Neural progenitor cell (in vitro differentiated cells): ENCODE measurements around the gene RASSF4. TPM values are rescaled to one million over a fixed set of nuclear protein-coding genes. Genes with fewer than 3 reads are reported as not detected.

Experiments
- DNase-seq: peaks from one replicate; pipeline ENCODE4 v3.0.0-alpha.2; 2016; ENCODE audit warnings: low spot score
- H2AFZ ChIP-seq: fragments of 200-600 bp; sonication (generic); replicated peaks from 2 replicates; pipeline ENCODE4 v1.6.1; 2016; ENCODE audit warnings: antibody characterized with exemption
- H3F3A ChIP-seq: fragments of 200-600 bp; sonication (generic); 2 replicates; pipeline ENCODE4 v1.6.1; 2016; ENCODE audit warnings: antibody characterized with exemption, low read depth
- H3K27ac ChIP-seq: fragments of 200-600 bp; sonication (generic); 2 replicates; pipeline ENCODE4 v1.5.1; 2016; ENCODE audit warnings: mild to moderate bottlenecking
- H3K27me3 ChIP-seq: fragments of 200-600 bp; sonication (generic); 2 replicates; pipeline ENCODE4 v1.6.1; 2016; ENCODE audit warnings: mild to moderate bottlenecking, moderate library complexity
- H3K36me3 ChIP-seq: fragments of 200-600 bp; sonication (generic); 2 replicates; pipeline ENCODE4 v1.5.1; 2016
- H3K4me1 ChIP-seq: fragments of 200-600 bp; sonication (generic); 2 replicates; pipeline ENCODE4 v1.6.1; 2016; ENCODE audit warnings: mixed run types
- H3K4me2 ChIP-seq: fragments of 200-600 bp; sonication (generic); 2 replicates; pipeline ENCODE4 v1.6.1; 2016
- H3K4me3 ChIP-seq: fragments of 200-600 bp; sonication (generic); 2 replicates; pipeline ENCODE4 v1.5.1; 2016
- H3K79me2 ChIP-seq: fragments of 200-600 bp; sonication (generic); 2 replicates; pipeline ENCODE4 v1.6.1; 2016; ENCODE audit warnings: low read depth
- H3K9ac ChIP-seq: fragments of 200-600 bp; sonication (generic); 2 replicates; pipeline ENCODE4 v1.6.1; 2016
- H3K9me3 ChIP-seq: fragments of 200-600 bp; sonication (generic); 2 replicates; pipeline ENCODE4 v1.5.1; 2016; ENCODE audit warnings: low read depth
- H4K20me1 ChIP-seq: fragments of 200-600 bp; sonication (generic); 2 replicates; pipeline ENCODE4 v1.6.1; 2016; ENCODE audit warnings: low read depth
- H3K27ac Mint-ChIP-seq: 3 replicates; pipeline ENCODE4 v1.8.0; 2021; ENCODE audit warnings: mixed read lengths
- H3K27me3 Mint-ChIP-seq: 2 replicates; pipeline ENCODE4 v1.8.0; 2022; ENCODE audit warnings: low read depth, mild to moderate bottlenecking, inconsistent platforms, moderate library complexity, mixed read lengths; ENCODE audit not compliant: insufficient read depth
- H3K36me3 Mint-ChIP-seq: 3 replicates; pipeline ENCODE4 v1.8.0; 2021; ENCODE audit warnings: mixed read lengths
- H3K4me1 Mint-ChIP-seq: 3 replicates; pipeline ENCODE4 v1.8.0; 2021; ENCODE audit warnings: mixed read lengths
- H3K4me3 Mint-ChIP-seq: 3 replicates; pipeline ENCODE4 v1.8.0; 2021; ENCODE audit warnings: mild to moderate bottlenecking, moderate library complexity, mixed read lengths
- H3K9me3 Mint-ChIP-seq: 3 replicates; pipeline ENCODE4 v1.8.0; 2020; ENCODE audit warnings: mixed read lengths
- CTCF ChIP-seq: fragments of 200-600 bp; sonication (generic); IDR thresholded peaks from 2 replicates; pipeline ENCODE4 v1.5.1; 2017; ENCODE audit warnings: antibody characterized with exemption, mild to moderate bottlenecking
- EZH2 ChIP-seq: fragments of 200-600 bp; sonication (generic); IDR thresholded peaks from 2 replicates; pipeline ENCODE4 v1.6.1; 2017; ENCODE audit warnings: antibody characterized with exemption, mild to moderate bottlenecking, moderate library complexity
- EZH2phosphoT487 ChIP-seq: fragments of 200-600 bp; sonication (generic); IDR thresholded peaks from 2 replicates; pipeline ENCODE4 v1.6.1; 2017; ENCODE audit warnings: antibody characterized with exemption
- total RNA-seq: library from RNA; depleted of rRNA; stranded (reverse); fragments of >200 nt; gene quantifications from 2 replicates; pipeline ENCODE4 v1.2.3, GENCODE V29; 2015; ENCODE audit warnings: low replicate concordance

Gene RASSF4
- total RNA-seq, 1 donor from 2014 or later: 3.1 TPM

GRCh38 chr10:44986670-44987069 lies 27.1 kb downstream of the RASSF4 start:
- Mint-ChIP-seq H3K27ac (no peak overlapping the region), H3K36me3 (peaks cover 5% of the 10 kb centered on the region), H3K4me3 (no peak overlapping the region)

GRCh38 chr10:44988957-44989585 lies 29.5 kb downstream of the RASSF4 start:
- Mint-ChIP-seq H3K27me3 (peaks cover 4% of the 10 kb centered on the region), H3K4me1 (peaks cover 35% of the 10 kb centered on the region), H3K27ac (no peak overlapping the region), H3K36me3 (peaks cover 9% of the 10 kb centered on the region), H3K4me3 (no peak overlapping the region), H3K9me3 (no peaks in the 10 kb centered on the region)
- no peaks in the 10 kb centered on the region for H3K9me3 ChIP-seq
- H3K4me3 ChIP-seq: no peak overlapping the region
- peaks cover 13% of the 10 kb centered on the region for H4K20me1 ChIP-seq
- DNase-seq: no peak
- peaks cover 50% of the 10 kb centered on the region for H3K4me1 ChIP-seq
- H3K27ac ChIP-seq: no peak overlapping the region
- no peaks in the 10 kb centered on the region for H3K79me2 ChIP-seq
- H3F3A ChIP-seq: peaks cover 34% of the 10 kb centered on the region
- no peaks in the 10 kb centered on the region for H3K36me3 ChIP-seq
- no peak overlapping the region for H3K9ac ChIP-seq
- no peak overlapping the region for H2AFZ ChIP-seq
- H3K4me2 ChIP-seq: no peak overlapping the region
- H3K27me3 ChIP-seq: peaks cover 42% of the 10 kb centered on the region
- TF ChIP-seq CTCF (no peak), EZH2 (no peak), EZH2phosphoT487 (no peak)

More at GRCh38 chr10:44986670-44987069, 27.1 kb downstream of the RASSF4 start:
- H3K9me3 ChIP-seq: no peaks in the 10 kb centered on the region
- H3K79me2 ChIP-seq: no peaks in the 10 kb centered on the region
- H3K4me1 ChIP-seq: peaks cover 41% of the 10 kb centered on the region
- peaks cover 33% of the 10 kb centered on the region for H3F3A ChIP-seq
- H3K9ac ChIP-seq: no peak overlapping the region
- peaks cover 38% of the 10 kb centered on the region for H3K27me3 ChIP-seq
- no peak overlapping the region for H3K4me3 ChIP-seq
- Mint-ChIP-seq H3K9me3 (no peaks in the 10 kb centered on the region), H3K4me1 (peaks cover 31% of the 10 kb centered on the region), H3K27me3 (peaks cover 6% of the 10 kb centered on the region)
- H3K27ac ChIP-seq: no peak overlapping the region
- DNase-seq: no peak
- no peak for TF ChIP-seq EZH2
- TF ChIP-seq EZH2phosphoT487: no peak
- TF ChIP-seq CTCF: no peak
- peak overlapping the region; percentile 54 for H3K4me2 ChIP-seq
- no peaks in the 10 kb centered on the region for H3K36me3 ChIP-seq
- H4K20me1 ChIP-seq: peaks cover 13% of the 10 kb centered on the region
- no peak overlapping the region for H2AFZ ChIP-seq

GRCh38 chr10:44989597-44990301 lies 30.1 kb downstream of the RASSF4 start:
- Histone ChIP-seq H4K20me1 (peaks cover 13% of the 10 kb centered on the region), H3K79me2 (no peaks in the 10 kb centered on the region), H3K9me3 (no peaks in the 10 kb centered on the region), H3K4me3 (peak overlapping the region; percentile 28), H3F3A (peaks cover 34% of the 10 kb centered on the region), H3K4me2 (peak overlapping the region; percentile 66), H2AFZ (no peak overlapping the region), H3K27ac (no peak overlapping the region), H3K27me3 (peaks cover 42% of the 10 kb centered on the region), H3K4me1 (peaks cover 55% of the 10 kb centered on the region), H3K36me3 (no peaks in the 10 kb centered on the region), H3K9ac (no peak overlapping the region)
- peaks cover 9% of the 10 kb centered on the region for H3K36me3 Mint-ChIP-seq
- no peak for TF ChIP-seq CTCF
- no peak for TF ChIP-seq EZH2
- TF ChIP-seq EZH2phosphoT487: no peak
- no peaks in the 10 kb centered on the region for H3K9me3 Mint-ChIP-seq
- peak overlapping the region; percentile 80 for H3K27ac Mint-ChIP-seq
- DNase-seq: no peak
- H3K4me1 Mint-ChIP-seq: peaks cover 39% of the 10 kb centered on the region
- H3K27me3 Mint-ChIP-seq: peaks cover 4% of the 10 kb centered on the region
- peak overlapping the region; percentile 57 for H3K4me3 Mint-ChIP-seq
